ACHN (cell line): ENCODE data around the gene SSBP3.

Source experiments
- DNase-seq: peaks from one replicate; pipeline ENCODE4 v3.0.0-alpha.2; 2015
- in situ Hi-C: cut with HindIII; loops from 2 replicates; pipeline ENCODE4 v1.10.0; 2017; ENCODE audit warnings: low sequenced_read_pairs, low pct_ligation_motif_present, low pct_unique_long_range_greater_than_20kb

SSBP3 gene

DNA sequence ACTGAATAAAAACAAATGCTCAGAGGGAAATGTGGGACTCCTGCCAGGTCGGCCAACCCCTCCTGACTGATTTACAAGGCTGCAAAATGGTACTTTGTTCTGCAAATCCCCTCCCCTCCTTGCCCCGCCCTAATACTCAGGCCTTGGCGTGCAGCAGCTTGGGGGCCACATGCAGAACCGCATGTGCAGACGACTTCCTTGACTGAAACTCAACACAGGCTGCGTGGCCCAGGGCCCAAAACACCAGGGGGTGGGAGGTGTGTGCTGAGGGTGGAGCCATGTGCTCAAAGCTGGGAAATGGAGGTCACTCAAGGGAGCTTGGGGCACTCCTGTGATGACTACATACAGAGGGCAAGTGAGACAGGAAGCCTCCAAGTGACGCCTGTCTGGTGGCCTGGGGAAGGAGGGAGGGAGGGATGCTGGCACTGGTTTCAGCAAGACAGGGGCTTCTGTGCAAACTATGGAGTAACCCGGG lies 119.0 kb downstream of the SSBP3 start:
- in situ Hi-C loops: no loop called here

GRCh38 chr1:54285815-54286345 lies 120.3 kb downstream of the SSBP3 start:
- DNase-seq: no peak
- in situ Hi-C loops: no loop called here

More for the DNA sequence above, 119.0 kb downstream of the SSBP3 start:
- no peak for DNase-seq

- DNase-seq: no peak
- in situ Hi-C loops: no loop called here
These were observed 121.2 kb downstream of the SSBP3 start for GRCh38 chr1:54284781-54285529.

DNA sequence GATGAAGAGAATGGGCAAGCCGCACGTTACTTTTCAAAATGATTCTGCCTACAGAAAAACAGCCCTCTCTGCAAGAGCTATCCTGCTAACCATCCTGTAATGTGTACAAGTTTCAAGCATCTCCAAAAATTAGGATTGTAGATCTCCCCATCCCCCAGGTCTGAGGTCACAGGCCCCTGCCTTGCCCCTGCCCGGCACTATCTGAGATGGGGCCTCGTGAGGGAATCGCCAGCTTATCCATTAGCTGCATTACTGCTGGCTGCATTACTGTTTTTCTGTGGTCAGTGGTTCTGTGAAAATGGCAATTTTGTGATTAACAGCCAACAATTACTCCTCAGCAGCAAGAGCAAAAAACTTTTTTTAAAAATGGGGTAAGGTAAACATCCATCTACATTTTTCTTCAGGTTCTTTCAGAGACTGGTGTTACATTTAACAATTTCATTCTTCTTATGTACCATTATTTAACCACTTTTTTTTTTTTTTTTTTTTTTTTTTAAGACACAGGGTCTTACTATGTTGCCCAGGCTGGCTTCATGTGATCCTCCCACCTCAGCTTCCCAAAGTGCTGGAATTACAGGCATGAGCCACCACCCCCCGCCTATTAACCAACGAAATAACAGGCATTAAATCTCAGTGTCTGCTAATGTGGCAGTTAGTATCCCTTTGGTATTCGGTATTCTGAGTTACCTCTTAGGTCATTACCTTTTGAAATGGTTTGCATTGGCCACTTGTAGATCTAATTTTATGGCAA lies 122.4 kb downstream of the SSBP3 start:
- in situ Hi-C loops: no loop called here

GRCh38 chr1:54282101-54282847 lies 123.9 kb downstream of the SSBP3 start:
- no peak for DNase-seq
- in situ Hi-C loops: no loop called here

More for the DNA sequence above, 122.4 kb downstream of the SSBP3 start:
- DNase-seq: no peak

- in situ Hi-C loops: no loop called here
- DNase-seq: no peak
These were observed 125.5 kb downstream of the SSBP3 start for GRCh38 chr1:54280651-54281050.

GRCh38 chr1:54279457-54279856 lies 126.7 kb downstream of the SSBP3 start:
- in situ Hi-C loops: no loop called here
- DNase-seq: no peak

DNA sequence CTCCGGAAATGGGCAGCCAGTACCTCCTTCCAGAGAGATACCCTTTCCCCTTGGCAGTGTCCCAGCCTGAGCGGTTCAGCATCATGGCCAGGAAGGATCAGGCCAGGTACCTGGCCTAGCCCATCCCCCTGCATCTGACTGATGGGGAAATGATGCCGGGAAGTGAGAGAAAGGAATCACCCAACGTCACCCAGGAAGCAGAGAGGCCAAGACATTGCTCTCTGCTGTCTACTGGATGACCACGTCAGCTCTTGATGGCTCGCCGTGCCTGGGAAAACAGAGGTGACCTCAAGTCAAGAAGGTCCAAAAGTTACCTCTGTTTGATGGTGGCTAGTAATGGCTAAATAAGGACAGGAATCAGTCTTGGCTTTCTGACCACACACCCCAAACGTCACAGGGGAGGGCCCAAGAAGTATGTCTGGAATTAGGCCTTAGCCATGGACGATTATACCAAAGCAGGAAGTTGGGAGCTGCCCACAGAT lies 127.2 kb downstream of the SSBP3 start:
- DNase-seq: no peak
- in situ Hi-C loops: no loop called here

DNA sequence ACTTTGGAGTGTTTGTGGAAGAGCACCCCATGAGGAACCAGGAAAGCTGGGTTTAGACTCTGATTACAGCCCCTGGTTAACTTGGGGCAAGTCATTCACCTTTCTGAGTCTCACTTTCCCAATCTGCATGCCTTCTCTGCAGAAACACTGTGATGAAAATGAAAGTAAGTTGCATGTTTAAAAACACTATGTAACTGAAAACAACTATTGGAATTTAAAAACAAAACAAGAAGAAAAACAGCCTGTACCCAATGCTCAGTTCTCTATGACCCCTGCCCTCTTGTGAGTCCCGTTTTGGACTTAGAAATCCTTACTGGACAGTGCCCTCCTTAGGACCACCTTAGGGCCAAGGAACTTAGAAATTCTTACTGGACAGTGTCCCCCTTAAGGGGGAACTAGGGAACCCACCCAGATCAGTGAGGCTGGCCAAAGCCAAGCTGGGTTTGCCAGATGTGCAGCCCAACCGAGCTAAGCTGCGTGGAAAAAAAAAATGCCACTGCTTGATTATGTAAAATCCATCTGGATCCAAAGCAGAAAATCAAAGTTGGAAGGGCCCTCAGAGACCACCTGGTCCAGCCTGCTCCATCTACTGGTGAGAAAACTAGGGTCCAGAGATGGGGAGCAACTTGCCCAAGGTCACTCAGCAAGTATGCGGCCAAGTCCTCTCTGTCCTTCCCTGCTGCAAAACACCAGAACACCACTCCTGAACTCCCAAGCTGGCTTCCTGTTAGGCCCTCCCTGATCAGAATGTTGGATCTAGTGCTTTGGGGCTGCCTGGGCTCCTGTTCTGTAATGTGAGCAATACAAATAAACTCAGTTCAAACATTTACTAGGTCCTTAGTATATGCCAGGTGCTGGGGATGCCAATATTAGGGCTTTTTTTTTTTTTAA lies 128.5 kb downstream of the SSBP3 start:
- in situ Hi-C loops: no loop called here
- DNase-seq: no peak

GRCh38 chr1:54276617-54277450 lies 129.4 kb downstream of the SSBP3 start:
- DNase-seq: no peak
- in situ Hi-C loops: no loop called here

DNA sequence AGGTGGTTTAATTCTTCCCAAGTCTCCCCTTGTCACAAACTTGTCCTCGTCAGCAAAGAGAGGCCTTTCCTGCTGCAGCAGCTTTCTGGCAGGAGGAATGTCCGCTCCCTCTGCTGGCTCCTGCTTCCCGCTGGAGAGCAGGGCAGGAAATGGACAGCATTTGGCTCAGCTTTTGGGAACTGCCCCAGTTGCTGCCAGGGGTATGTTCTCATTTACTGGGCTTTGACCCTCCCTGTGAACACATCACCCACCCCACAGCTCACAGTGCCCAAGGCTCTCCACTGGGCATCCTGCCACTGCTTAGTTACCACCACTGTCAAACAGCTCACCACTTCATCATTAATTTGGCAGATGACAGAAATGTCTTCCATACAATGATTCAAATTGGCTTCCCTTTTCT lies 130.8 kb downstream of the SSBP3 start:
- no peak for DNase-seq
- in situ Hi-C loops: no loop called here

GRCh38 chr1:54274881-54275280 lies 131.3 kb downstream of the SSBP3 start:
- in situ Hi-C loops: no loop called here
- no peak for DNase-seq

DNA sequence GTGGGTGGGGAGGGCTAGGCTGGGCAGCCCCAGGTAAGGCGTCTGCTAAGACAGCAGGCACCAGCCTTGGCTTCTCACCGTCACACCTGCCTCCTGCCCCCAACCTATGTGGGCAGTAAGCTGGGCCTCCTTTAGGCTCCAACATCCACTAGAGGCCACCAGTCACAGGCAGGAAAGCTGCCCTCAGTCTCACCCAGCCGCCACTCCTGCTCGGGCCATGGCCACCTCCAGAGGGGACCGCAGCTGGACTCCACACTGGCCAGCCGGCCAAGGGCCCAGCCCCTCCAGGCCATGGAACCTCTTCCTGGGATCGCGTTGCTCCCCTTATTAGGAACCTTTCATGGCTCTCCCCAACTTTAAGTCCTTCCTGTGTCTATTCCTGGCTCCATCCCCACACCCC lies 131.7 kb downstream of the SSBP3 start:
- in situ Hi-C loops: no loop called here
- no peak for DNase-seq

GRCh38 chr1:54273795-54274163 lies 132.4 kb downstream of the SSBP3 start:
- in situ Hi-C loops: no loop called here
- DNase-seq: no peak

- in situ Hi-C loops: no loop called here
These were observed 133.0 kb downstream of the SSBP3 start for GRCh38 chr1:54273092-54273794.

DNA sequence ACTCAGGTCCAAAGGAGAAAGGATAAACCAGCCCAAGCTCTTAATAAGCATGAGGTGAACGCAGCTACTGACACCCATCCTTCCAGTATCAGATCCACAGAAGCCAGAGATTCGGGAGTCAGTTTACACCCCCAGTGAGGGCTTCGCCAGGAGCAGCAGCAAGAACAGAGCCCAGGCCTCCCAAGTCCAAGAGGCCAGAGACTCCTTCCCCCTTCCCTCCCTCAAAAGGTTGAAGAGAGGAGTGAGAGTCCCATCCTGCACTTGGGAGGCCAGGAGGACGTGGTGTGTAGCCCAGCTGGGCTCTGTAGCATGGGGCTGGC lies 133.5 kb downstream of the SSBP3 start:
- no peak for DNase-seq
- in situ Hi-C loops: no loop called here

More at GRCh38 chr1:54273092-54273794, 133.0 kb downstream of the SSBP3 start:
- peak; percentile 85 for DNase-seq

GRCh38 chr1:54272134-54272533 lies 134.1 kb downstream of the SSBP3 start:
- in situ Hi-C loops: no loop called here
- no peak for DNase-seq
